NT2/D1 (cell line): Measurements from ENCODE around the gene GTF2F2.
"Not testable (repeated sequence)": the region's sequence is repeated elsewhere in the genome, so short reads cannot be mapped to it uniquely, and the experiment has no call there.

ENCODE experiments used
- YY1 ChIP-seq: IDR thresholded peaks from 2 replicates; pipeline ENCODE4 v1.6.1; 2011; ENCODE audit not compliant: insufficient read length, insufficient read depth
- ZNF274 ChIP-seq: IDR thresholded peaks from 2 replicates; pipeline ENCODE4 v1.6.1; 2011; ENCODE audit warnings: mild to moderate bottlenecking, low read depth, low read length

DNA sequence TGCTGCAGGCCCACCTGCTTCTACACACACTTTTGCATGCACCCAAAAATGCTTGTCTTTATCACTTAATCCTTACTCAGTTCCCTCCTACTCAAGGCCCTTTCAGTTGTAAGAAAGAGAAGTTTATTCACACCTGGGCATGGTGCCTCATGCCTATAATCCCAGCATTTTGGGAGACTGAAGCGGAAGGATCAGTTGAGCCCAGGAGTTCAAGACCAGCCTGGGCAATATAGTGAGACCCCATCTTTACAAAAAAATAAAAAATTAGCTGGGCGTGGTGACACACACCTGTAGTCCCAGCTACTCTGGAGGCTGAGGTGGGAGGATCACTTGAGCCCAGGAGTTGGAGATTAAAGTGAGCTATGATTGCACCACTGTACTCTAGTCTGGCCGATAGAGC lies 178.2 kb downstream of the GTF2F2 start:
- TF ChIP-seq ZNF274, YY1: not testable (repeated sequence)
